Glutamatergic neuron (in vitro differentiated cells): ENCODE data around the gene KATNB1. TPM values are rescaled to one million over a fixed set of nuclear protein-coding genes. Genes with fewer than 3 reads are reported as not detected.

Experiments
- DNase-seq: peaks from one replicate; pipeline ENCODE4 v3.0.0; 2022
- H3K27ac Mint-ChIP-seq: one replicate; pipeline ENCODE4 v1.8.0; 2020; ENCODE audit warnings: mild to moderate bottlenecking, mixed read lengths, inconsistent platforms; ENCODE audit not compliant: unreplicated experiment
- H3K27me3 Mint-ChIP-seq: one replicate; pipeline ENCODE4 v1.8.0; 2020; ENCODE audit warnings: mild to moderate bottlenecking, moderate library complexity, mixed read lengths, inconsistent platforms; ENCODE audit not compliant: unreplicated experiment
- H3K36me3 Mint-ChIP-seq: one replicate; pipeline ENCODE4 v1.8.0; 2020; ENCODE audit warnings: mild to moderate bottlenecking, mixed read lengths, inconsistent platforms; ENCODE audit not compliant: unreplicated experiment
- H3K4me1 Mint-ChIP-seq: one replicate; pipeline ENCODE4 v1.8.0; 2020; ENCODE audit warnings: mild to moderate bottlenecking, low read depth, mixed read lengths, inconsistent platforms; ENCODE audit not compliant: unreplicated experiment
- H3K4me3 Mint-ChIP-seq: one replicate; pipeline ENCODE4 v1.8.0; 2020; ENCODE audit warnings: mild to moderate bottlenecking, mixed read lengths, inconsistent platforms; ENCODE audit not compliant: unreplicated experiment
- H3K9me3 Mint-ChIP-seq: one replicate; pipeline ENCODE4 v1.8.0; 2020; ENCODE audit warnings: mild to moderate bottlenecking, moderate library complexity, mixed read lengths, inconsistent platforms; ENCODE audit not compliant: unreplicated experiment
- CTCF ChIP-seq: fragments of 200-600 bp; sonication (generic); IDR thresholded peaks from one replicate; pipeline ENCODE4 v1.5.0; 2021; ENCODE audit not compliant: partially characterized antibody, unreplicated experiment
- total RNA-seq: library from RNA; stranded (reverse); fragmentation: NEBNext Ultra II Directional; extraction: Animal tissue kit (Norgen Biotek cat#: 25700); gene quantifications from one replicate; pipeline ENCODE4 v1.2.1, GENCODE V29; 2021; ENCODE audit not compliant: unreplicated experiment

The KATNB1 gene
- total RNA-seq, 1 donor from 2014 or later: 74.4 TPM

GRCh38 chr16:57701759-57702371, 33.7 kb upstream of the KATNB1 start:
- Mint-ChIP-seq H3K27me3 (peaks cover 2% of the 10 kb centered on the region), H3K36me3 (no peaks in the 10 kb centered on the region), H3K27ac (no peak overlapping the region), H3K4me1 (peaks cover 2% of the 10 kb centered on the region), H3K4me3 (no peak overlapping the region), H3K9me3 (peaks cover under 1% of the 10 kb centered on the region)
- TF ChIP-seq CTCF: no peak
- no peak for DNase-seq

- no peak for TF ChIP-seq CTCF
- no peak for DNase-seq
- peaks cover 3% of the 10 kb centered on the region for H3K9me3 Mint-ChIP-seq
- H3K4me1 Mint-ChIP-seq: peaks cover 2% of the 10 kb centered on the region
- H3K36me3 Mint-ChIP-seq: peaks cover 10% of the 10 kb centered on the region
- peaks cover 7% of the 10 kb centered on the region for H3K27me3 Mint-ChIP-seq
- H3K27ac Mint-ChIP-seq: no peak overlapping the region
- no peak overlapping the region for H3K4me3 Mint-ChIP-seq
Measured at GRCh38 chr16:57703416-57704010, 32.1 kb upstream of the KATNB1 start.

- H3K9me3 Mint-ChIP-seq: peaks cover 3% of the 10 kb centered on the region
- H3K27me3 Mint-ChIP-seq: peaks cover 7% of the 10 kb centered on the region
- DNase-seq: no peak
- no peak overlapping the region for H3K4me3 Mint-ChIP-seq
- no peak overlapping the region for H3K27ac Mint-ChIP-seq
- H3K36me3 Mint-ChIP-seq: peaks cover 10% of the 10 kb centered on the region
- H3K4me1 Mint-ChIP-seq: peaks cover 2% of the 10 kb centered on the region
- no peak for TF ChIP-seq CTCF
Measured at GRCh38 chr16:57704011-57704904, 31.3 kb upstream of the KATNB1 start.

- no peaks in the 10 kb centered on the region for H3K4me1 Mint-ChIP-seq
- no peak overlapping the region for H3K27ac Mint-ChIP-seq
- H3K9me3 Mint-ChIP-seq: peaks cover 3% of the 10 kb centered on the region
- peaks cover 7% of the 10 kb centered on the region for H3K27me3 Mint-ChIP-seq
- no peak for DNase-seq
- no peak overlapping the region for H3K4me3 Mint-ChIP-seq
- TF ChIP-seq CTCF: no peak
- H3K36me3 Mint-ChIP-seq: peaks cover 10% of the 10 kb centered on the region
Measured at GRCh38 chr16:57704905-57705852, 30.4 kb upstream of the KATNB1 start.
